HCT116 (cell line): Measurements from ENCODE around the gene ARHGEF40. TPM values are rescaled to one million over a fixed set of nuclear protein-coding genes. Genes with fewer than 3 reads are reported as not detected.

Source experiments
- ATAC-seq: fragments of 200-7000 bp; cut with Tn5 transposase; 2 replicates; pipeline ENCODE4 v1.9.1; 2020; ENCODE audit warnings: mild to moderate bottlenecking, moderate library complexity
- BruUV-seq: library from RNA; stranded (reverse); fragments of 400-500 nt; replicated peaks from 2 replicates; lab custom pipeline; 2021; lab: Mats Ljungman, UMichigan
- CTCF ChIA-PET: fragments of 300-600 bp; sonication (Branson Sonifier 250); formaldehyde crosslinking; loops from one replicate; lab custom pipeline; 2021; ENCODE audit warnings: antibody characterized with exemption; lab: Charles Lee
- POLR2A ChIA-PET: fragments of 300-600, 350-600 bp; sonication (Branson Sonifier 250); formaldehyde crosslinking; loops from one replicate; lab custom pipeline; 2021; ENCODE audit warnings: antibody characterized with exemption; lab: Charles Lee
- RAD21 ChIA-PET, 2 experiments: fragments of 300-600 bp; sonication (Branson Sonifier 250); formaldehyde crosslinking; loops; one replicate each; lab custom pipeline; 2023; ENCODE audit warnings: low total read pairs in 2 of 2; ENCODE audit not compliant: uncharacterized antibody in 2 of 2, unreplicated experiment in 2 of 2, low non-redundant PET in 1 of 2; lab: Charles Lee
- DNase-seq: peaks from one replicate; pipeline ENCODE4 v3.0.0-alpha.2; 2010; ENCODE audit warnings: low read depth, low spot score
- H2AFZ ChIP-seq: fragments of 200-600 bp; shearing (Covaris generic), sonication (generic); 2 replicates; pipeline ENCODE4 v1.6.1; 2017; ENCODE audit warnings: low read depth, mixed run types, mixed read lengths, antibody characterized with exemption, low read length; ENCODE audit not compliant: poor library complexity, severe bottlenecking
- H3K27ac ChIP-seq: 2 replicates; pipeline ENCODE4 v1.5.1; 2012; ENCODE audit warnings: low read depth, low read length
- H3K27me3 ChIP-seq: fragments of 200-600 bp; sonication (generic); 2 replicates; pipeline ENCODE4 v1.6.1; 2016; ENCODE audit warnings: mixed run types, low read length, mixed read lengths; ENCODE audit not compliant: insufficient read depth
- H3K36me3 ChIP-seq, 2 experiments: fragments of 200-500 bp in 1 of 2; fragments of 200-600 bp in 1 of 2; sonication (Bioruptor generic) in 1 of 2; sonication (generic) in 1 of 2; 2 replicates each; pipeline versions ENCODE4 v1.5.1 to v1.6.1; 2014 to 2016; ENCODE audit warnings: low read length in 2 of 2, inconsistent platforms in 1 of 2, mixed read lengths in 1 of 2, mixed run types in 1 of 2; ENCODE audit not compliant: insufficient read depth in 2 of 2, control insufficient read depth in 1 of 2
- H3K4me1 ChIP-seq, 2 experiments: fragments of 200-600 bp in 1 of 2; sonication (generic) in 1 of 2; 2 replicates each; pipeline versions ENCODE4 v1.5.1 to v1.6.1; 2012 to 2017; ENCODE audit warnings: low read length in 2 of 2, inconsistent platforms in 1 of 2, mild to moderate bottlenecking in 1 of 2, mixed read lengths in 1 of 2, mixed run types in 1 of 2, moderate library complexity in 1 of 2; ENCODE audit not compliant: insufficient read depth in 2 of 2, control insufficient read depth in 1 of 2
- H3K4me2 ChIP-seq: fragments of 200-600 bp; sonication (generic); 2 replicates; pipeline ENCODE4 v1.6.1; 2017; ENCODE audit warnings: mixed run types, low read length, mixed read lengths
- H3K4me3 ChIP-seq, 2 experiments: fragments of 200-600 bp in 1 of 2; sonication (generic) in 1 of 2; replicated peaks in 1 of 2; 2 replicates each; pipeline ENCODE4 v1.5.1; 2011 to 2016; ENCODE audit warnings: low read length in 2 of 2, control low read depth in 1 of 2, low read depth in 1 of 2, mild to moderate bottlenecking in 1 of 2, mixed read lengths in 1 of 2, mixed run types in 1 of 2
- H3K79me2 ChIP-seq: fragments of 200-600 bp; sonication (generic); 2 replicates; pipeline ENCODE4 v1.6.1; 2017; ENCODE audit warnings: mild to moderate bottlenecking, mixed run types, low read length, moderate library complexity, mixed read lengths; ENCODE audit not compliant: insufficient read depth
- H3K9ac ChIP-seq: fragments of 200-600 bp; sonication (generic); 2 replicates; pipeline ENCODE4 v1.6.1; 2016; ENCODE audit warnings: low read length, mixed read lengths
- H3K9me2 ChIP-seq: fragments of 200-600 bp; sonication (generic), shearing (Covaris generic); 2 replicates; pipeline ENCODE4 v1.6.1; 2017; ENCODE audit warnings: mixed run types, mild to moderate bottlenecking, moderate library complexity; ENCODE audit not compliant: insufficient read depth
- H3K9me3 ChIP-seq, 2 experiments: fragments of 200-500 bp in 1 of 2; fragments of 200-600 bp in 1 of 2; sonication (Bioruptor generic) in 1 of 2; sonication (generic) in 1 of 2; 2 replicates each; pipeline ENCODE4 v1.6.1; 2014 to 2017; ENCODE audit warnings: low read length in 2 of 2, mixed read lengths in 2 of 2, inconsistent platforms in 1 of 2, low read depth in 1 of 2, mild to moderate bottlenecking in 1 of 2, mixed run types in 1 of 2, moderate library complexity in 1 of 2; ENCODE audit not compliant: control insufficient read depth in 1 of 2, insufficient read depth in 1 of 2
- H4K20me1 ChIP-seq: fragments of 200-600 bp; sonication (generic), shearing (Covaris generic); 2 replicates; pipeline ENCODE4 v1.6.1; 2017; ENCODE audit warnings: mixed run types, mild to moderate bottlenecking, moderate library complexity; ENCODE audit not compliant: insufficient read depth
- CBX3 ChIP-seq: IDR thresholded peaks from 2 replicates; pipeline ENCODE4 v1.6.1; 2012; ENCODE audit warnings: low read depth
- CEBPB ChIP-seq: IDR thresholded peaks from 2 replicates; pipeline ENCODE4 v1.6.1; 2012; ENCODE audit warnings: low read depth
- EGR1 ChIP-seq: IDR thresholded peaks from 2 replicates; pipeline ENCODE4 v1.6.1; 2012; ENCODE audit warnings: low read depth
- ELF1 ChIP-seq: IDR thresholded peaks from 2 replicates; pipeline ENCODE4 v1.6.1; 2012; ENCODE audit warnings: low read depth, borderline replicate concordance
- EZH2 ChIP-seq: fragments of 200-600 bp; sonication (generic); IDR thresholded peaks from 2 replicates; pipeline ENCODE4 v1.6.1; 2017; ENCODE audit warnings: antibody characterized with exemption, mixed run types
- EZH2phosphoT487 ChIP-seq: fragments of 200-600 bp; IDR thresholded peaks from 2 replicates; pipeline ENCODE4 v1.6.1; 2018; ENCODE audit warnings: antibody characterized with exemption, borderline replicate concordance
- FOSL1 ChIP-seq: IDR thresholded peaks from 2 replicates; pipeline ENCODE4 v1.6.1; 2012; ENCODE audit warnings: low read depth
- JUND ChIP-seq: IDR thresholded peaks from 2 replicates; pipeline ENCODE4 v1.6.1; 2012
- MAX ChIP-seq: IDR thresholded peaks from 2 replicates; pipeline ENCODE4 v1.6.1; 2012
- POLR2A ChIP-seq: IDR thresholded peaks from 2 replicates; pipeline ENCODE4 v1.7.0; 2011; ENCODE audit warnings: borderline replicate concordance; ENCODE audit not compliant: insufficient read depth, insufficient read length; ENCODE audit errors: extremely low read depth
- POLR2AphosphoS5 ChIP-seq: IDR thresholded peaks from 2 replicates; pipeline ENCODE4 v1.6.1; 2011; ENCODE audit warnings: mild to moderate bottlenecking, low read depth, low read length, moderate library complexity
- RAD21 ChIP-seq: IDR thresholded peaks from 2 replicates; pipeline ENCODE4 v1.6.1; 2012; ENCODE audit warnings: low read depth, mild to moderate bottlenecking
- REST ChIP-seq: IDR thresholded peaks from 2 replicates; pipeline ENCODE4 v1.6.1; 2012; ENCODE audit warnings: low read depth
- SIN3A ChIP-seq: IDR thresholded peaks from 2 replicates; pipeline ENCODE4 v1.6.1; 2012; ENCODE audit warnings: low read depth
- SP1 ChIP-seq: IDR thresholded peaks from 2 replicates; pipeline ENCODE4 v1.6.1; 2012; ENCODE audit warnings: low read depth
- YY1 ChIP-seq: IDR thresholded peaks from 2 replicates; pipeline ENCODE4 v1.6.1; 2011; ENCODE audit warnings: low read length, low read depth, moderate library complexity, mild to moderate bottlenecking; ENCODE audit not compliant: insufficient replicate concordance; ENCODE audit errors: extremely low read depth
- ZBTB33 ChIP-seq: IDR thresholded peaks from 2 replicates; pipeline ENCODE4 v1.6.1; 2011; ENCODE audit warnings: mild to moderate bottlenecking, low read length, moderate library complexity; ENCODE audit not compliant: insufficient replicate concordance; ENCODE audit errors: extremely low read depth
- ZNF274 ChIP-seq: fragments of 200-500 bp; sonication (Bioruptor generic); IDR thresholded peaks from 2 replicates; pipeline ENCODE4 v1.6.1; 2014; ENCODE audit warnings: mild to moderate bottlenecking, low read depth, low read length, inconsistent platforms
- intact Hi-C: fragments of 100-400 bp; cut with micrococcal nuclease; formaldehyde crosslinking; loops from 2 replicates; pipeline ENCODE4 v1.10.0; 2022
- total RNA-seq: library from RNA; stranded (reverse); gene quantifications from one replicate; pipeline ENCODE4 v1.2.1, GENCODE V29; 2021; ENCODE audit not compliant: unreplicated experiment
- TF ChIP-seq, protein P1 (sequence below), 3 experiments: fragments of 200-600 bp in 1 of 3; sonication (generic) in 1 of 3; IDR thresholded peaks in 2 of 3; conservative IDR thresholded peaks in 1 of 3; 2 replicates each; pipeline ENCODE4 v1.5.1; 2012 to 2017; ENCODE audit warnings: low read depth in 2 of 3, low read length in 2 of 3, antibody characterized with exemption in 1 of 3, borderline replicate concordance in 1 of 3, control low read depth in 1 of 3, mild to moderate bottlenecking in 1 of 3, mixed read lengths in 1 of 3, mixed run types in 1 of 3, moderate library complexity in 1 of 3; ENCODE audit not compliant: insufficient read depth in 1 of 3
- TF ChIP-seq, protein P2 (sequence below): IDR thresholded peaks from 2 replicates; pipeline ENCODE4 v1.6.1; 2012

ARHGEF40 gene
- total RNA-seq, 1 experiment from 2014 or later: 6.3 TPM

DNA sequence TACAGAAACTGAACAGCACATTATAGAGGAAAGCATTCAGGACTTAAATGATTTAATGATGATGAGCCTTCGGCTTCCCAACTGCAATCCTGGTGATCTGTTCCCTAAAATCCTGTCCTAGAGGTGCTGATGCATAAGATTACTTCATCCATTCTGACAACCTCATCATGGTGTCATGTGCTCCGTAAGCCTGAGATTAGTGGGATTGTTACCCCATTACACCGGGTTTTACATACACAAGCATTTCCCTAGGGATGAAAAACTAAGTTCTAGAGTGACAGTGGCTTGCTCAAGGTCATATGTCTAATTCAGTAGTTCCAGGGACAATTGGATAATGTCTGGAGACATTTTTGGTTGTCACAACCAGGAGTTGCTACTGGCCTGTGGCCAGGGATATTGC lies 32.9 kb upstream of the ARHGEF40 start:
- POLR2A ChIA-PET: no interaction called here
- no TSS peak for BruUV-seq
- RAD21 ChIA-PET: no interaction called here
- TF ChIP-seq CEBPB (no peak), MAX (no peak), EZH2phosphoT487 (no peak), POLR2AphosphoS5 (no peak), CBX3 (no peak), EZH2 (no peak), EGR1 (no peak), JUND (no peak), RAD21 (no peak), YY1 (no peak), ZNF274 (no peak), POLR2A (no peak), FOSL1 (no peak), SIN3A (no peak), ZBTB33 (no peak), ELF1 (no peak), REST (no peak), SP1 (no peak)
- TF ChIP-seq, protein P1, sequence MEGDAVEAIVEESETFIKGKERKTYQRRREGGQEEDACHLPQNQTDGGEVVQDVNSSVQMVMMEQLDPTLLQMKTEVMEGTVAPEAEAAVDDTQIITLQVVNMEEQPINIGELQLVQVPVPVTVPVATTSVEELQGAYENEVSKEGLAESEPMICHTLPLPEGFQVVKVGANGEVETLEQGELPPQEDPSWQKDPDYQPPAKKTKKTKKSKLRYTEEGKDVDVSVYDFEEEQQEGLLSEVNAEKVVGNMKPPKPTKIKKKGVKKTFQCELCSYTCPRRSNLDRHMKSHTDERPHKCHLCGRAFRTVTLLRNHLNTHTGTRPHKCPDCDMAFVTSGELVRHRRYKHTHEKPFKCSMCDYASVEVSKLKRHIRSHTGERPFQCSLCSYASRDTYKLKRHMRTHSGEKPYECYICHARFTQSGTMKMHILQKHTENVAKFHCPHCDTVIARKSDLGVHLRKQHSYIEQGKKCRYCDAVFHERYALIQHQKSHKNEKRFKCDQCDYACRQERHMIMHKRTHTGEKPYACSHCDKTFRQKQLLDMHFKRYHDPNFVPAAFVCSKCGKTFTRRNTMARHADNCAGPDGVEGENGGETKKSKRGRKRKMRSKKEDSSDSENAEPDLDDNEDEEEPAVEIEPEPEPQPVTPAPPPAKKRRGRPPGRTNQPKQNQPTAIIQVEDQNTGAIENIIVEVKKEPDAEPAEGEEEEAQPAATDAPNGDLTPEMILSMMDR (IDR thresholded peaks at IDR 0.05 in 2 of 3, conservative IDR thresholded peaks at IDR 0.05 in 1 of 3; ENCODE audit: borderline replicate concordance in 1 of 3, insufficient read depth in 1 of 3, low read depth in 2 of 3, low read length in 2 of 3): no peak
- TF ChIP-seq, protein P2, sequence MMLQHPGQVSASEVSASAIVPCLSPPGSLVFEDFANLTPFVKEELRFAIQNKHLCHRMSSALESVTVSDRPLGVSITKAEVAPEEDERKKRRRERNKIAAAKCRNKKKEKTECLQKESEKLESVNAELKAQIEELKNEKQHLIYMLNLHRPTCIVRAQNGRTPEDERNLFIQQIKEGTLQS: no peak
- no peaks in the 10 kb centered on the region for H3K9me2 ChIP-seq
- H4K20me1 ChIP-seq: no peaks in the 10 kb centered on the region
- H3K27me3 ChIP-seq: no peaks in the 10 kb centered on the region; the same call in 1 of the 2 replicates
- H3K4me1 ChIP-seq: peaks cover 0 to 7% of the 10 kb centered on the region in 2 experiments; a peak in 1 of 4 replicates
- ATAC-seq: no peak
- H3K9ac ChIP-seq: no peak overlapping the region
- H3K27ac ChIP-seq: no peak overlapping the region
- H3K79me2 ChIP-seq: no peaks in the 10 kb centered on the region
- CTCF ChIA-PET: interaction anchor here (5.2 kb wide), 1 partner anchor 22 kb away, joined by 25 read pairs; no protein-coding TSS in a partner anchor
- H3K4me2 ChIP-seq: no peak overlapping the region
- H3K36me3 ChIP-seq: no peaks in the 10 kb centered on the region
- no peak for DNase-seq
- intact Hi-C loops: no loop called here
- no peaks in the 10 kb centered on the region for H3K9me3 ChIP-seq
- no peak overlapping the region for H2AFZ ChIP-seq
- no peak overlapping the region for H3K4me3 ChIP-seq
